Fibroblast of skin of scalp (primary cell): Measurements from ENCODE around the gene RABEP1.
A peak's percentile ranks its signal among the peaks of the same experiment; 100 is the strongest.

Experiments used
- DNase-seq: peaks from one replicate; pipeline ENCODE4 v3.0.0-alpha.2; 2013

RABEP1 gene

GRCh38 chr17:5364156-5364555 lies 82.1 kb downstream of the RABEP1 start:
- peak; percentile 43 for DNase-seq

- DNase-seq, result no peak
These were observed 82.6 kb downstream of the RABEP1 start for GRCh38 chr17:5364696-5365095.

- no peak for DNase-seq
These were observed 83.7 kb downstream of the RABEP1 start for GRCh38 chr17:5365831-5366230.

GRCh38 chr17:5370411-5370810 lies 88.3 kb downstream of the RABEP1 start:
- DNase-seq, result no peak

GRCh38 chr17:5373112-5373511 lies 91.0 kb downstream of the RABEP1 start:
- DNase-seq, result no peak

GRCh38 chr17:5378566-5379207 lies 96.6 kb downstream of the RABEP1 start:
- DNase-seq, result no peak

GRCh38 chr17:5379351-5380107 lies 97.4 kb downstream of the RABEP1 start:
- DNase-seq, result no peak

- DNase-seq, result no peak
These were observed 98.5 kb downstream of the RABEP1 start for GRCh38 chr17:5380491-5381135.

- no peak for DNase-seq
These were observed 99.5 kb downstream of the RABEP1 start for GRCh38 chr17:5381542-5381941.

GRCh38 chr17:5391678-5392077 lies 109.6 kb downstream of the RABEP1 start:
- DNase-seq, result no peak

GRCh38 chr17:5396612-5397011 lies 114.5 kb downstream of the RABEP1 start:
- no peak for DNase-seq

GRCh38 chr17:5399767-5400166 lies 117.7 kb downstream of the RABEP1 start:
- no peak for DNase-seq

GRCh38 chr17:5405400-5405799 lies 123.3 kb downstream of the RABEP1 start:
- no peak for DNase-seq

GRCh38 chr17:5408186-5408585 lies 126.1 kb downstream of the RABEP1 start:
- no peak for DNase-seq

GRCh38 chr17:5410594-5411272 lies 128.6 kb downstream of the RABEP1 start:
- DNase-seq, result no peak

- peak; percentile 84 for DNase-seq
These were observed 131.6 kb downstream of the RABEP1 start for GRCh38 chr17:5413682-5414081.

GRCh38 chr17:5416901-5417300 lies 134.8 kb downstream of the RABEP1 start:
- no peak for DNase-seq

- DNase-seq, result no peak
These were observed 136.8 kb downstream of the RABEP1 start for GRCh38 chr17:5418858-5419355.

- DNase-seq, result peak; percentile 97
These were observed 137.4 kb downstream of the RABEP1 start, which contains the start of gene NUP88 for GRCh38 chr17:5419356-5419958. Gene NUP88, minus strand, starts transcription at chr17:5419662. Its CDS starts 12 bp downstream, at chr17:5419650.

GRCh38 chr17:5419959-5420653 lies 138.0 kb downstream of the RABEP1 start, which contains the start of gene RPAIN:
Gene RPAIN, plus strand, starts transcription at chr17:5420182. Its CDS starts 29 bp downstream, at chr17:5420211.
- peak; percentile 86 for DNase-seq

GRCh38 chr17:5422505-5422904 lies 140.4 kb downstream of the RABEP1 start:
- DNase-seq, result peak; percentile 68

GRCh38 chr17:5424909-5425308 lies 142.8 kb downstream of the RABEP1 start:
- no peak for DNase-seq
